HCEC 1CT (cell line): Measurements from ENCODE around the gene SLC16A7.

Source experiments
- DNase-seq: peaks from one replicate; pipeline ENCODE4 v3.0.0-alpha.2; 2017

Gene SLC16A7

GRCh38 chr12:59624732-59625460, 29.1 kb downstream of the SLC16A7 start:
- DNase-seq: no peak

- DNase-seq: peak; percentile 39
These were observed 30.6 kb downstream of the SLC16A7 start for GRCh38 chr12:59626382-59626781.

- no peak for DNase-seq
These were observed 31.8 kb downstream of the SLC16A7 start for GRCh38 chr12:59627582-59627981.

GRCh38 chr12:59629890-59630289, 34.1 kb downstream of the SLC16A7 start:
- no peak for DNase-seq

- DNase-seq: no peak
These were observed 36.6 kb downstream of the SLC16A7 start for GRCh38 chr12:59632408-59632807.

GRCh38 chr12:59634254-59634653, 38.4 kb downstream of the SLC16A7 start:
- DNase-seq: no peak

GRCh38 chr12:59636945-59637691, 41.3 kb downstream of the SLC16A7 start:
- no peak for DNase-seq

GRCh38 chr12:59637692-59638070, 41.9 kb downstream of the SLC16A7 start:
- no peak for DNase-seq

- no peak for DNase-seq
These were observed 47.7 kb downstream of the SLC16A7 start for GRCh38 chr12:59643550-59643949.

- DNase-seq: no peak
These were observed 49.4 kb downstream of the SLC16A7 start for GRCh38 chr12:59645242-59645641.

- DNase-seq: no peak
These were observed 50.8 kb downstream of the SLC16A7 start for GRCh38 chr12:59646636-59647035.

- DNase-seq: peak; percentile 61
These were observed 53.4 kb downstream of the SLC16A7 start for GRCh38 chr12:59649203-59649602.

- DNase-seq: peak; percentile 20
These were observed 54.9 kb downstream of the SLC16A7 start for GRCh38 chr12:59650588-59651228.

GRCh38 chr12:59651229-59651920, 55.5 kb downstream of the SLC16A7 start:
- peak; percentile 63 for DNase-seq

- DNase-seq: no peak
These were observed 56.3 kb downstream of the SLC16A7 start for GRCh38 chr12:59652130-59652529.

GRCh38 chr12:59654061-59654460, 58.2 kb downstream of the SLC16A7 start:
- no peak for DNase-seq

GRCh38 chr12:59657266-59657665, 61.4 kb downstream of the SLC16A7 start:
- DNase-seq: peak; percentile 31

- DNase-seq: no peak
These were observed 61.9 kb downstream of the SLC16A7 start for GRCh38 chr12:59657711-59658110.

- no peak for DNase-seq
These were observed 64.3 kb downstream of the SLC16A7 start for GRCh38 chr12:59660148-59660547.

- DNase-seq: no peak
These were observed 65.2 kb downstream of the SLC16A7 start for GRCh38 chr12:59660921-59661597.

- no peak for DNase-seq
These were observed 68.7 kb downstream of the SLC16A7 start for GRCh38 chr12:59664495-59664894.

GRCh38 chr12:59665701-59666100, 69.9 kb downstream of the SLC16A7 start:
- no peak for DNase-seq

GRCh38 chr12:59668674-59669073, 72.8 kb downstream of the SLC16A7 start:
- no peak for DNase-seq
